GM12878 (cell line): Measurements from ENCODE around the gene NEK11. TPM values are rescaled to one million over a fixed set of nuclear protein-coding genes. Genes with fewer than 3 reads are reported as not detected.

Source experiments
- CBX3 ChIP-seq: fragments of 200-600 bp; sonication (generic); IDR thresholded peaks from 2 replicates; pipeline ENCODE4 v1.6.1; 2016; ENCODE audit warnings: low read depth, borderline replicate concordance
- CHD1 ChIP-seq: IDR thresholded peaks from 2 replicates; pipeline ENCODE4 v1.6.1; 2012; ENCODE audit warnings: low read depth, low read length, improper control_type of control experiment
- CHD4 ChIP-seq: fragments of 200-600 bp; sonication (generic); IDR thresholded peaks from 2 replicates; pipeline ENCODE4 v1.6.1; 2016; ENCODE audit warnings: mild to moderate bottlenecking
- HCFC1 ChIP-seq: fragments of 150-350 bp; IDR thresholded peaks from 2 replicates; pipeline ENCODE4 v1.6.1; 2014; ENCODE audit warnings: low read length
- IKZF1 ChIP-seq: fragments of 450-650 bp; conservative IDR thresholded peaks from 2 replicates; pipeline ENCODE4 v1.6.1; 2017; ENCODE audit warnings: antibody characterized with exemption, mild to moderate bottlenecking
- JUNB ChIP-seq: IDR thresholded peaks from 2 replicates; pipeline ENCODE4 v1.6.1; 2016; ENCODE audit warnings: antibody characterized with exemption, mild to moderate bottlenecking
- JUND ChIP-seq: IDR thresholded peaks from 2 replicates; pipeline ENCODE4 v1.6.1; 2012; ENCODE audit warnings: low read depth, mild to moderate bottlenecking, low read length, improper control_type of control experiment, moderate library complexity
- MEF2A ChIP-seq: IDR thresholded peaks from 2 replicates; pipeline ENCODE4 v1.6.1; 2011; ENCODE audit warnings: low read depth, mild to moderate bottlenecking, low read length, moderate library complexity; ENCODE audit not compliant: insufficient read depth
- MTA2 ChIP-seq: fragments of 450-650 bp; IDR thresholded peaks from 2 replicates; pipeline ENCODE4 v1.6.1; 2016; ENCODE audit warnings: low read depth, mild to moderate bottlenecking, moderate library complexity
- MYB ChIP-seq: fragments of 150-350 bp; IDR thresholded peaks from 2 replicates; pipeline ENCODE4 v1.6.1; 2014; ENCODE audit warnings: mild to moderate bottlenecking, low read depth, low read length, borderline replicate concordance
- NR2C2 ChIP-seq: IDR thresholded peaks from 2 replicates; pipeline ENCODE4 v1.6.1; 2011; ENCODE audit warnings: borderline replicate concordance, low read depth; ENCODE audit not compliant: control insufficient read depth, insufficient read length
- NRF1 ChIP-seq: conservative IDR thresholded peaks from 2 replicates; pipeline ENCODE4 v1.6.1; 2011; ENCODE audit warnings: mild to moderate bottlenecking, low read depth, low read length, improper control_type of control experiment
- PAX5 ChIP-seq: IDR thresholded peaks from 2 replicates; pipeline ENCODE4 v1.6.1; 2011; ENCODE audit warnings: low read depth, low read length, borderline replicate concordance
- RB1 ChIP-seq: fragments of 450-650 bp; formaldehyde crosslinking; IDR thresholded peaks from 2 replicates; pipeline ENCODE4 v1.6.1; 2017; ENCODE audit warnings: mild to moderate bottlenecking, borderline replicate concordance
- RBBP5 ChIP-seq: fragments of 200-600 bp; sonication (generic); conservative IDR thresholded peaks from 2 replicates; pipeline ENCODE4 v1.6.1; 2016
- RELA ChIP-seq: fragments of 450-650 bp; IDR thresholded peaks from 2 replicates; pipeline ENCODE4 v1.8.0; 2014; ENCODE audit warnings: borderline replicate concordance; ENCODE audit not compliant: partially characterized antibody
- RUNX3 ChIP-seq: IDR thresholded peaks from 2 replicates; pipeline ENCODE4 v1.6.1; 2012; ENCODE audit warnings: low read length, inconsistent platforms
- SIX5 ChIP-seq: IDR thresholded peaks from 2 replicates; pipeline ENCODE4 v1.6.1; 2011; ENCODE audit warnings: mild to moderate bottlenecking, low read depth, low read length, moderate library complexity; ENCODE audit not compliant: severe bottlenecking
- SMAD5 ChIP-seq: IDR thresholded peaks from 2 replicates; pipeline ENCODE4 v1.6.1; 2016; ENCODE audit warnings: antibody characterized with exemption, low read depth
- SP1 ChIP-seq: IDR thresholded peaks from one replicate; pipeline ENCODE4 v1.6.1; 2011; ENCODE audit warnings: low read depth, low read length
- SREBF2 ChIP-seq: IDR thresholded peaks from 2 replicates; pipeline ENCODE4 v1.6.1; 2012; ENCODE audit warnings: mild to moderate bottlenecking, low read length
- TARDBP ChIP-seq: IDR thresholded peaks from 2 replicates; pipeline ENCODE4 v1.6.1; 2016; ENCODE audit warnings: borderline replicate concordance
- TCF12 ChIP-seq: IDR thresholded peaks from 2 replicates; pipeline ENCODE4 v1.6.1; 2011; ENCODE audit warnings: low read depth, mild to moderate bottlenecking, low read length
- ZSCAN29 ChIP-seq: fragments of 450-650 bp; IDR thresholded peaks from 2 replicates; pipeline ENCODE4 v1.6.1; 2017; ENCODE audit warnings: mild to moderate bottlenecking, moderate library complexity
- polyA plus RNA-seq, 11 experiments: library from polyadenylated mRNA; depleted of rRNA in 4 of 11; unstranded in 6 of 11; stranded (reverse) in 5 of 11; fragments of >200 nt; fragmentation: Nextera tagmentation in 4 of 11; fragmentation: Illumina TruSeq in 1 of 11; extraction: Ambion mirVana in 4 of 11; extraction: Trizol in 1 of 11; gene quantifications; 1 replicate in 1 of 11; 2 replicates in 10 of 11; pipeline versions ENCODE4 v1.2.1 to v1.2.3, GENCODE V29; 2011 to 2016; ENCODE audit warnings: inconsistent platforms in 2 of 11, missing spikeins in 2 of 11, low read depth in 1 of 11
- total RNA-seq, 4 experiments: library from RNA; depleted of rRNA in 3 of 4; stranded (reverse); fragments of >200 nt in 3 of 4; fragmentation: Illumina TruSeq in 1 of 4; extraction: Trizol in 1 of 4; gene quantifications; 2 replicates each; pipeline versions ENCODE4 v1.2.1 to v1.2.3, GENCODE V29; 2013 to 2021
- TF ChIP-seq, protein P1 (sequence below): IDR thresholded peaks from 2 replicates; pipeline ENCODE4 v1.6.1; 2012; ENCODE audit warnings: low read depth, low read length, improper control_type of control experiment
- TF ChIP-seq, protein P2 (sequence below): IDR thresholded peaks from 2 replicates; pipeline ENCODE4 v1.6.1; 2011; ENCODE audit warnings: mild to moderate bottlenecking, low read depth, low read length, moderate library complexity; ENCODE audit not compliant: insufficient replicate concordance
- TF ChIP-seq, protein P3 (sequence below): fragments of 450-650 bp; IDR thresholded peaks from 2 replicates; pipeline ENCODE4 v1.6.1; 2016; ENCODE audit warnings: mild to moderate bottlenecking, moderate library complexity, borderline replicate concordance

The NEK11 gene
- total and polyA plus RNA-seq, 10 of the 15 experiments (the other 5 are each of a cell fraction or from before 2014, with no cell fraction given) = 0.05 to 0.94 (median 0.36) TPM; not detected in 1

DNA sequence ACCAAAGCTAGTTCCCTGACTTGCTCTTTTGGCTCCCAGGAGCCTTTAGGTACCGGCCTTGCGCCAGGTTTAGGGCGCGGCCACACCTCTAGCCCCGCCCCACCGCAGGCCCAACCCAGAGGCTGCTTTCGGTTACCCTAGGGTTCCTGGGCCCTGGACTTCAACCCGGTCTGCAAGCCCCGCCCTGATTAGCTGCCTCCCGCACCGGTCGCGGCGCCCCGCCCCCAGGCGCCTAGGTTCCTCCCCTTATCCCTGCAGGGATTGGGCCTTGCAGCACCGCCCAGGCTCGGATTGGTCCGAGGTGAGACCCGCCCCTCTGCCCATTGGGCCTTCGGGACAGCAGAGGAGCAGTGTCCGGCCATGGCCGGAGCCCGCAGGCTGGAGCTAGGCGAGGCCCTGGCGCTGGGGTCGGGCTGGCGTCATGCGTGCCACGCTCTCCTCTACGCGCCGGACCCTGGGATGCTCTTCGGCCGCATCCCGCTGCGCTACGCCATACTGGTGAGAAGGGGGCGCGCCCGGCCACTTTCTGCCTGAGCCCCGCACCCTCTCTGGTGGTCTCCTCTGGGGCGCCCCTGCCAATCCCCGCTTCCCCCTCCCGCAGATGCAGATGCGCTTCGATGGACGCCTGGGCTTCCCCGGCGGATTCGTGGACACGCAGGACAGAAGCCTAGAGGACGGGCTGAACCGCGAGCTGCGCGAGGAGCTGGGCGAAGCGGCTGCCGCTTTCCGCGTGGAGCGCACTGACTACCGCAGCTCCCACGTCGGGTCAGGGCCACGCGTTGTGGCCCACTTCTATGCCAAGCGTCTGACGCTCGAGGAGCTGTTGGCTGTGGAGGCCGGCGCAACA is 355.0 kb downstream of the NEK11 start, which contains the start of gene NUDT16 (continued):
- TF ChIP-seq, protein P1, sequence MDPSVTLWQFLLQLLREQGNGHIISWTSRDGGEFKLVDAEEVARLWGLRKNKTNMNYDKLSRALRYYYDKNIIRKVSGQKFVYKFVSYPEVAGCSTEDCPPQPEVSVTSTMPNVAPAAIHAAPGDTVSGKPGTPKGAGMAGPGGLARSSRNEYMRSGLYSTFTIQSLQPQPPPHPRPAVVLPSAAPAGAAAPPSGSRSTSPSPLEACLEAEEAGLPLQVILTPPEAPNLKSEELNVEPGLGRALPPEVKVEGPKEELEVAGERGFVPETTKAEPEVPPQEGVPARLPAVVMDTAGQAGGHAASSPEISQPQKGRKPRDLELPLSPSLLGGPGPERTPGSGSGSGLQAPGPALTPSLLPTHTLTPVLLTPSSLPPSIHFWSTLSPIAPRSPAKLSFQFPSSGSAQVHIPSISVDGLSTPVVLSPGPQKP = no peak
- no peak for TF ChIP-seq NRF1
- TF ChIP-seq IKZF1 = 0 out of 2 replicates have a peak, but pooled peaks have one; percentile 41
- no peak for TF ChIP-seq SMAD5
- TF ChIP-seq, protein P2, sequence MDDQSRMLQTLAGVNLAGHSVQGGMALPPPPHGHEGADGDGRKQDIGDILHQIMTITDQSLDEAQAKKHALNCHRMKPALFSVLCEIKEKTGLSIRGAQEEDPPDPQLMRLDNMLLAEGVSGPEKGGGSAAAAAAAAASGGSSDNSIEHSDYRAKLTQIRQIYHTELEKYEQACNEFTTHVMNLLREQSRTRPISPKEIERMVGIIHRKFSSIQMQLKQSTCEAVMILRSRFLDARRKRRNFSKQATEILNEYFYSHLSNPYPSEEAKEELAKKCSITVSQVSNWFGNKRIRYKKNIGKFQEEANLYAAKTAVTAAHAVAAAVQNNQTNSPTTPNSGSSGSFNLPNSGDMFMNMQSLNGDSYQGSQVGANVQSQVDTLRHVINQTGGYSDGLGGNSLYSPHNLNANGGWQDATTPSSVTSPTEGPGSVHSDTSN = no peak
- peak; percentile 10; the same call in 1 of the 2 replicates for TF ChIP-seq HCFC1
- no peak for TF ChIP-seq MEF2A
- no peak for TF ChIP-seq CBX3
- peak; percentile 70 for TF ChIP-seq SREBF2
- TF ChIP-seq MTA2 = no peak; the same call in 1 of the 2 replicates
- no peak for TF ChIP-seq SIX5
- no peak for TF ChIP-seq CHD4
- TF ChIP-seq, protein P3, sequence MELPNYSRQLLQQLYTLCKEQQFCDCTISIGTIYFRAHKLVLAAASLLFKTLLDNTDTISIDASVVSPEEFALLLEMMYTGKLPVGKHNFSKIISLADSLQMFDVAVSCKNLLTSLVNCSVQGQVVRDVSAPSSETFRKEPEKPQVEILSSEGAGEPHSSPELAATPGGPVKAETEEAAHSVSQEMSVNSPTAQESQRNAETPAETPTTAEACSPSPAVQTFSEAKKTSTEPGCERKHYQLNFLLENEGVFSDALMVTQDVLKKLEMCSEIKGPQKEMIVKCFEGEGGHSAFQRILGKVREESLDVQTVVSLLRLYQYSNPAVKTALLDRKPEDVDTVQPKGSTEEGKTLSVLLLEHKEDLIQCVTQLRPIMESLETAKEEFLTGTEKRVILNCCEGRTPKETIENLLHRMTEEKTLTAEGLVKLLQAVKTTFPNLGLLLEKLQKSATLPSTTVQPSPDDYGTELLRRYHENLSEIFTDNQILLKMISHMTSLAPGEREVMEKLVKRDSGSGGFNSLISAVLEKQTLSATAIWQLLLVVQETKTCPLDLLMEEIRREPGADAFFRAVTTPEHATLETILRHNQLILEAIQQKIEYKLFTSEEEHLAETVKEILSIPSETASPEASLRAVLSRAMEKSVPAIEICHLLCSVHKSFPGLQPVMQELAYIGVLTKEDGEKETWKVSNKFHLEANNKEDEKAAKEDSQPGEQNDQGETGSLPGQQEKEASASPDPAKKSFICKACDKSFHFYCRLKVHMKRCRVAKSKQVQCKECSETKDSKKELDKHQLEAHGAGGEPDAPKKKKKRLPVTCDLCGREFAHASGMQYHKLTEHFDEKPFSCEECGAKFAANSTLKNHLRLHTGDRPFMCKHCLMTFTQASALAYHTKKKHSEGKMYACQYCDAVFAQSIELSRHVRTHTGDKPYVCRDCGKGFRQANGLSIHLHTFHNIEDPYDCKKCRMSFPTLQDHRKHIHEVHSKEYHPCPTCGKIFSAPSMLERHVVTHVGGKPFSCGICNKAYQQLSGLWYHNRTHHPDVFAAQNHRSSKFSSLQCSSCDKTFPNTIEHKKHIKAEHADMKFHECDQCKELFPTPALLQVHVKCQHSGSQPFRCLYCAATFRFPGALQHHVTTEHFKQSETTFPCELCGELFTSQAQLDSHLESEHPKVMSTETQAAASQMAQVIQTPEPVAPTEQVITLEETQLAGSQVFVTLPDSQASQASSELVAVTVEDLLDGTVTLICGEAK = no peak
- TF ChIP-seq JUND = 0 out of 2 replicates have a peak, but pooled peaks have one; percentile 14
- no peak for TF ChIP-seq RB1
- TF ChIP-seq TARDBP = no peak
- TF ChIP-seq RELA = no peak
- no peak for TF ChIP-seq MYB
- no peak for TF ChIP-seq RBBP5
- TF ChIP-seq SP1 = peak; percentile 97
- TF ChIP-seq JUNB = no peak
- TF ChIP-seq ZSCAN29 = no peak
- TF ChIP-seq TCF12 = no peak
- TF ChIP-seq RUNX3 = peak; percentile 52
- no peak for TF ChIP-seq CHD1
- no peak for TF ChIP-seq NR2C2
- TF ChIP-seq PAX5 = no peak; the same call in 1 of the 2 replicates
